Measurements from ENCODE around the gene TEAD3.

Gene TEAD3

GRCh38 chr6:35512006-35512405 is 15.1 kb upstream of the TEAD3 start:
- DNase-seq = peak; percentile 67

- no peak for DNase-seq
These were observed 14.7 kb upstream of the TEAD3 start for GRCh38 chr6:35511562-35511941.

DNA sequence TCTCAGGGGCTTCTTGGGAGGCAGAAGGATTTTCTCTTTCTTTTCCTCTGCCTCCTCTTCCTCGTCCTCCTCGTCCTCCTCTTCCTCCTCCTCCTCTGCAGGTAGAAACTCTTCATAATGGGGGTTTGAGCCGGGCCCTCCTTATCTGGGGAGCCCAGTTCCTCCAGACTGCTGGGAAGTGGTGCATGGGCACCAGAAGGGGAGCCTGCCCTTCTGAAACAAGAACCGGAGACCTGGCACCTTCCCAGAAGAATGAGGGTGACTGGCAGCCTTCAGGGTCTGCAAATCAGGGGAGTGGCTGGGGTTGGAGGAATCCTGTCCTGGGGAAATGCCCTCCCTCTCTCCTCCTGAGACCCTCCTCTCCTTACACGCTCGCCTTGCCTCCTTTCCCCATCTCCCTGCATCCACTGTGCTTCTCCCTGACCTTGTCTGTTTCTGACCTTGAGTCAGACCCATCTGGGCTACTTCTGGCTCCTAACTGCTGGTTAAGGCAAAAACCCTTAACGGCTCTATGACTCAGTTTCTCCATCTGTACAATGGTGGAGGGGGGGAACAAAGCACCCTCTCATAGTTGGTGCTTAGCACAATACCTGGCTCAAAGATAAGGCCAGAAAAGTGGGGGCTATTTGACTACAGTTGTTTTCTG is 14.2 kb upstream of the TEAD3 start:
- DNase-seq = no peak

DNA sequence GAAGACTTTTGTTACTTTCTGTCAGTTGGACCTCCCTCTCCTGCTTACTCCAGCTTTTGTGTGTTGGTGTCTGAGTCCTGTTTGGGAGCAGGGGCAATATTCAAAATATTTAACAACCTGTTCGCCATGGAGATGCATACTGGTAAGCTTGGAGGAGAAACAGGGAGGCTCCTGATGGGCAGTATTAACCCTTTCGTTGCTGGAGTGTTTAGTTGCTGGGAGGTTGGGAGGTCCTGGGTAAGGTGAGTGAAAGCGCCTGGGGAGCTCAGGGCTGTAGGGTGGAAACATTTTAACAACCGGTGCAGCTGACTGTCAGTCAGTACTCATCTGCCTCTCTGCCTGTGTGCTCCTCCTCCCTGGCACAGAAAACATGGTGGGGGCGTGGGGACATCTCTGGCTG is 11.7 kb upstream of the TEAD3 start:
- DNase-seq = no peak

- DNase-seq = no peak
These were observed 11.1 kb upstream of the TEAD3 start for GRCh38 chr6:35508027-35508426.

- DNase-seq = no peak
These were observed 10.3 kb upstream of the TEAD3 start for GRCh38 chr6:35507221-35507620.

- DNase-seq = no peak
These were observed 9.7 kb upstream of the TEAD3 start for GRCh38 chr6:35506536-35506935.

GRCh38 chr6:35505999-35506412 is 9.1 kb upstream of the TEAD3 start:
- no peak for DNase-seq

GRCh38 chr6:35503534-35503933 is 6.7 kb upstream of the TEAD3 start:
- DNase-seq = no peak

GRCh38 chr6:35501784-35502183 is 4.9 kb upstream of the TEAD3 start:
- no peak for DNase-seq

GRCh38 chr6:35500782-35501181 is 3.9 kb upstream of the TEAD3 start:
- DNase-seq = no peak

GRCh38 chr6:35499372-35499771 is 2.5 kb upstream of the TEAD3 start:
- DNase-seq = no peak

- DNase-seq = no peak
These were observed 1.7 kb upstream of the TEAD3 start for GRCh38 chr6:35498422-35499067.

DNA sequence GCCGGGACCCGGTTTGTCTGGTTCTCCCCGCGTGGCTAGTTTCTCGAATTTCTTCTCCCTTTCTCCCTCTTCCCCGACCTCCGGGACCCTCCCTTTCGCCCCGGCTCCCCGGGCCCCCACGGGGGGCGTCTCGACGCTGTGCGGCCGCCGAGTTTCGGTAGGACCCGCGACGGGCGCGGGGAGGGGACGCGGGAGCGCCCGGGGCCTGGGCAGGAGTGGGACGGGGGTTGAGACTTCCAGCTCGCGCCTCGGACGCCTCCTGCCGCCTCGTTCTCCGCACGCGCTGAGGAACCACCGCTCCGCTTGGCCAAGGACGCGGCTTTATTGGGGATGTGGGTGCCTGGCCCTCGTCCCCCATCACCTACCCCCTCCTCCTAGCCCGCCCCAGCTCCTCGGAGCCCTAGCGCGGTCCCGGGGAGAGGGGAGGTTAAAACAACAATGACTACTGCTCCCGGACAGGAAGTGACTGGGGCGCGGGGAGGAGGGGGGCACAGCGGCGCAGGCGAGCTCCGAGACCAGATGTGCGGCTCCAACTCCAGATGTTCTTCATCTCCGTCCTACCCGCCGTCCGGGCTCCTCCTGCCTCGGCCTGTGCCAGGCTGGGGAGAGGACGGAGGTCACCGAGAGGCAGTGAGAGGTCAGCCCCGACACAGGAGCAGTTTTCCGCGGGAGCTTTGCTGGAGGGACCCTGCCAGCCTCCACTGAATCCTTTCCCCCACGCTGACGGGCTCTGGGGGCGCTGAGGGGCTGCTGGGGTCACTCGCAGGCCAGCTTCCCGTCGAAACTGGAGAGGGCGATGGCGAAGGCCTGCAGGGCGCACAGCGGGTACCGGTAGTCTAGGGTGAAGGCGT is 917 bp upstream of the TEAD3 start:
- DNase-seq = peak; percentile 82

DNA sequence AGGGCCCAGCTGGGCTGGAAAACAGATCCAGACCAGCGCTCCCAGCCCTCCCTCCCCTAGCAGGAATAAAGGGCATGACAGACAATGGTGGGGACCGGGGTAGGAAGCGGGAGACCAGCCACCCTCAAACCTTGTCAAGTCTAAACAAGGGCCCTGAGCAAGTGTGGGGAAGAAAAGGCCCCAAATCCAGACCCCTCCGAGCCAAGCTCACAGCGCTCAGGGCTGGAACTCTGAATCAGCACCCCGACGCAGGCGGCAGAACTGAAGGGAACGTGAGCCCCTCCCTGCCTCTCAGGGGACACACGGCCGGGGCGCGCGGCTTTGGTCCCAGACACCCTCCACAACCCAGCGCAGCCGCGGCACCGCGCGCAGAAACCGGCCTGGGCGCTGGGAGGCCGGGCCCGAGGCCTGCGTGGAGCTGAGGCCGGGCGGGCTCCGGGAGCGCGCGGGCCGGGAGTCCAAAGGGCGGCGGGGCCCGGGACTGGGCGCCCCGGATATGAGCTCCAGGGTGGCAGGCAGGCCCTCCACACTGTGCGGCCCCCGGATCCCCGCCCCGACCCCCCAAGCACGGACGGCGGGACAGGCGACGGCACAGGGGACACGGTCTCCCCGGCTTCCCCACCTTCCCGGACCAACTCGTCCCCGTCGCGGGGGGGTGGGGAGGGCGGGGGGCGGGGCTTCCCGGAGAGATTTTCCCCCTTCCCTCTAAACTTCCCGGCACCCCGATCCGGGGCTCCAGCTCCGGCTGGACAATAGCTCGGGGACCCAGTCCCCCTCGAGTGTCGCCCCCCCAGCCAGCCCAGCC is 641 bp downstream of the TEAD3 start:
- peak; percentile 71 for DNase-seq

DNA sequence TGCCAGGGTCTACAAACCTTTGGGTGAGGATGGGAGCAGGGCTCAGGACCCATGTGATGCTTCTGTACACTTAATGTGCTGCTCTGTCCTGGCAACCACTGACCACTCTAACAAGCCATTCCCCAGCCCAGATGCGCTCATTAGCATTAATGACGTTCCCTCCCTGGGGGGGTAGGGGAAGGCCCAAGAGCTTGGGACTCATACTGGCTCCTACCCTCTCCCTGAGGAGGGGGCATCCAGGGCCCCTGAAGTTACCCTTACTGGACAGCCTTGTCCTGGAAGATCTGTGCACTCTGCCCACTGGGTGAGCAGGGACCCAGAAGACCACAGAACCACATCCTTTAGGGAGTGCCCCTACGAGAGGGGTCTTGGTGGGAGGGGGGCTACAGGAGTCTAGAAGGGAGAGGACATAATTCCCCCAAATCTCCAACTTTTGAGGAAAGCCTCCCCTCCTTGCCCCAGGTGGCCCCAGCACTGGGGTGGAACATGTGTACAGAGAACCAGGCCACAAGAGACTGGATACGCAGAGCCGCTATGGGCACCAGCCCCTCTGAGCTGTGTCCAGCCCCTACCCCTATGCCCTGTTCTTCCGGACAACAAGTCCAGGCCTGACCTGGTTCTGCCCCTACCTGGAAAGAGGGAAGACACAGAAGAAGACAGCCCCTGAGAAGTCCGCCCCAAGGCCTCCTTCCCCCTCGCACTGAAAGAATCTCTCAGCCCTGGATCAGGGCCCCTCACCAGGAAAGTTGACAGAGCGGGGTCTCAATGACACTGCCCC is 1.4 kb downstream of the TEAD3 start:
- no peak for DNase-seq

GRCh38 chr6:35494161-35494563 is 2.7 kb downstream of the TEAD3 start:
- DNase-seq = no peak

DNA sequence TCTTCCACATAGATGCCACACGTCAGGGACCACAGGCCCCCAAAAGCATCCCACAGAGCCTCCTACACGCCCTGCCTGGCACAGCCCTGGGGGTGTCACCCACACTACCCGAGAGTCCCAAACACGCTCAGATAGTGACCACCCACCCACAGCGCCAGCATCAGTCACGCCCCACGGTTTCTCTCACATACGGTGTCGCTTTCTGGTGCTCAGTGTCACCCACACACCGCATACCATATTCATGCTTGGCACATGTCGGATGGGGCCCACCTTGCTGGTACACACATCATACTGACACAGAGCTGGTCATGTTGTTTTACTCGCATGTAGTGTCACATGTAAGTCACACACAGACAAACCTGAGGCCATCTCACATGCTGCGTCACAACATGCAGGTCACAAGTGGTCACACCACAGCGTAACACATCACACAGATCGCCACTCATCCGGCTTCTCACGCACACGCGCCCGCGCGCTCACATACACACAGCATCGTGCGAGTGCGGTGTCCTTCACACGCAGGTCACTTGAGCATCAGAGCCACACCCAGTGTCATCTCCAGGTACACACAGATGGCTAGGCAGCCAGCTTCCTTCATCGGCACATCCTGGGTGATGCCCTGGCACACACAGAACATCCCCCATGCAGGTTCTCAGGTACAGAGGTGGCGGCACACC is 3.4 kb downstream of the TEAD3 start:
- no peak for DNase-seq

DNA sequence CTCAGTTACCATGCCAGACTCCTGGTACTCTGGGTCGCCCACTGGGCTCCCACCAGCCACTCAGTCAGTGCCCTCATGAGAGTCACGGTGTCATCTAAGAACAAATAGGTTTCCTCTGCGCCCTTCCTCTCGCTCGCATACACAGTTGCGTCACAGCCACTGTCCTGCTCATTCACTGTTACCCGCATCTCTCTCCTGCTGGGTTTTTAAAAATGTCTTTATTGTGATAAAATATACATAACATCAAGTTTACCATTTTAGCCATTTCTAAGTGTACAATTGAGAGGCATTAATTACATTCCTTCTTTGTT is 4.0 kb downstream of the TEAD3 start:
- DNase-seq = no peak

DNA sequence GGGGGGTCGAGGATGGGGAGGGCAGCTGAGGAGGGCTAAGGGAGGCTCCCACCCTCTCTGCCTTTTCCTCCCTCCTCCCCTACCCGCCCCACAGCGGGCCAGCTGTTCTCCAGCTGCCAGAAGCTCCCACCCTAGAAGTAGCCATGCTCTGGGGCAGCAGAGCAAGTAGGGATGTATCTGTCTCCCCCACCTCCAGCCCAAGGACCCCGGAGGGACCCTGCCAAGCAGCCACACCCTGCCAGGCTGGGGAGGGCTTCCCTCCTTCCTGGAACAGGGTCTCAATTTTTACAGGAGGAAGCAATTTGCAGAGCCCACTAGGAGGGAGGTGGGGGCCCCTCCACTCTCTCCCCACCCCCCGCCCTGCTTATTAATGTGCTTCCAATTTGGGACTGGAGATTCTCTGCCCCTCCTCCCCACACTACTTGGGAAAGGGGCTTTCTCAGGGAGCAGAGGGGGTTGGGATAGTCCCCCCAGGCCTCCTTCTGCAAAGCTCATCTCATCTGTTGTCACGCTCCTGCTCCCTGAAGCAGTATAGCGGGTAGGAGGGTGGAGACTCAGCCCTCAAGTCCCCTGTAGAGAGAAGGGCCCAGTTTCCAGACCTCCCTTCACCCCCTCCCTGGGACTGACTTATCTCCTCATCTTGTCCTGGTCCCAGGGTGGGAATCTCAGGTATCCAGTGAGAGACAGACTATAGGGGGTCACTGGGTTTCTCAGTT is 4.5 kb downstream of the TEAD3 start:
- DNase-seq = peak; percentile 68

DNA sequence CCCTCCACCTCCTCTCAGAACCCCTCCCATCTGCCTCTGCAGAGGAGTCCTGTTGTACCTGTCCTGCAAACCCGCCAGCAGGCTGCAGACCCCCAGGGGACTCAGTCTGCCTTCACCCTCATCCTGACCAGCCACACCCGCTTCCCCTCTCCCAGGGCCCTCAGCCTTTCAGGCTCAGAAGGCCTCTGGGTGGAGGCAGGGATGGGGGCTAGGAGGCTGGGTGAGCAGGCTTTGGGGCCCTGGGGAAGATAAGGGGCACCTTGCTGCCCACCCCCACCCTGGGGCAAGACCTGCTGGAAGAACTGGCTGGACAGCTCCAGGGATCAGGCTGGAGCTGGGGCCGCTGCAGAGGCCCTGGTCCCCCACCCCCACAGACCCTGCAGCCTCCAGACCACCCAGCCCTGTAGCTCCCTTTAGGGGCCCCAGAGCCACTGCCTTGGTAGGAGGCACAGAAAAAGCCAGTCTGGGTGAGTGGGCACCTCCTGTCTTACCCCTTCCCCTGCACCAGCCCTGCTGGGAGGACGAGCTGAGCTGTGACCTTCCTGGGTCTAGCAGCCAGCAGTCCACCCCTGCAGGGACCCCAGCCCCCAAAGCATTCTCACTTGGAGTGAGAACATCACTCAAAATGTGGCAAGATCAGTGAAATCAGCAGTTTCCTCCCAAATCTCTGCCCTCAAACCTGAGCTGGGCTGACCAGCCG is 5.2 kb downstream of the TEAD3 start:
- no peak for DNase-seq

Data from eye (tissue), 1 donor.